HFFc6 (cell line): ENCODE measurements around the gene SLC5A7. TPM values are rescaled to one million over a fixed set of nuclear protein-coding genes. Genes with fewer than 3 reads are reported as not detected.

Experiments used
- DNase-seq: peaks from one replicate; pipeline ENCODE4 v3.0.0-alpha.2; 2018
- H3K27ac Mint-ChIP-seq: 2 replicates; pipeline ENCODE4 v1.8.0; 2020; ENCODE audit warnings: mild to moderate bottlenecking, mixed read lengths
- H3K27me3 Mint-ChIP-seq: 2 replicates; pipeline ENCODE4 v1.8.0; 2021; ENCODE audit warnings: mild to moderate bottlenecking, moderate library complexity, mixed read lengths; ENCODE audit not compliant: insufficient read depth
- H3K36me3 Mint-ChIP-seq: 2 replicates; pipeline ENCODE4 v1.8.0; 2021; ENCODE audit warnings: low read depth, mixed read lengths
- H3K4me1 Mint-ChIP-seq: 2 replicates; pipeline ENCODE4 v1.8.0; 2020; ENCODE audit warnings: low read depth, mixed read lengths
- H3K4me3 Mint-ChIP-seq: 2 replicates; pipeline ENCODE4 v1.8.0; 2020; ENCODE audit warnings: mild to moderate bottlenecking, moderate library complexity, mixed read lengths
- H3K9me3 Mint-ChIP-seq: 2 replicates; pipeline ENCODE4 v1.8.0; 2020; ENCODE audit warnings: mild to moderate bottlenecking, mixed read lengths
- CTCF ChIP-seq: fragments of 200-600 bp; sonication (generic); IDR thresholded peaks from 2 replicates; pipeline ENCODE4 v1.5.0; 2021; ENCODE audit warnings: antibody characterized with exemption, mild to moderate bottlenecking
- total RNA-seq, 6 experiments: library from RNA; stranded (reverse); fragmentation: NEBNext Ultra II Directional; extraction: Animal tissue kit (Norgen Biotek cat#: 25700); gene quantifications; 2 replicates in 1 of 6; 3 replicates in 5 of 6; pipeline ENCODE4 v1.2.3, GENCODE V29; 2021

Gene SLC5A7
- total RNA-seq, 6 experiments from 2014 or later, result not detected

- H3K27ac Mint-ChIP-seq, result no peak overlapping the region
- TF ChIP-seq CTCF, result no peak
- no peak overlapping the region for H3K4me3 Mint-ChIP-seq
- H3K36me3 Mint-ChIP-seq, result no peaks in the 10 kb centered on the region; the same call in 1 of the 2 replicates
- peaks cover 37% of the 10 kb centered on the region for H3K9me3 Mint-ChIP-seq
- H3K4me1 Mint-ChIP-seq, result no peaks in the 10 kb centered on the region
- H3K27me3 Mint-ChIP-seq, result no peaks in the 10 kb centered on the region
- DNase-seq, result no peak
Observed at GRCh38 chr2:108013305-108013704, 27.0 kb downstream of the SLC5A7 start.

- no peak overlapping the region for H3K27ac Mint-ChIP-seq
- no peaks in the 10 kb centered on the region for H3K27me3 Mint-ChIP-seq
- H3K4me1 Mint-ChIP-seq, result no peaks in the 10 kb centered on the region
- no peak for TF ChIP-seq CTCF
- no peak overlapping the region for H3K4me3 Mint-ChIP-seq
- DNase-seq, result no peak
- H3K36me3 Mint-ChIP-seq, result no peaks in the 10 kb centered on the region
- peaks cover 13% of the 10 kb centered on the region for H3K9me3 Mint-ChIP-seq
Observed at GRCh38 chr2:108022628-108023027, 36.3 kb downstream of the SLC5A7 start.

- no peaks in the 10 kb centered on the region for H3K36me3 Mint-ChIP-seq
- no peak overlapping the region for H3K4me3 Mint-ChIP-seq
- H3K9me3 Mint-ChIP-seq, result peaks cover 4% of the 10 kb centered on the region
- H3K27me3 Mint-ChIP-seq, result no peaks in the 10 kb centered on the region
- no peaks in the 10 kb centered on the region for H3K4me1 Mint-ChIP-seq
- no peak overlapping the region for H3K27ac Mint-ChIP-seq
- no peak for DNase-seq
- no peak for TF ChIP-seq CTCF
Observed at GRCh38 chr2:108023776-108024175, 37.5 kb downstream of the SLC5A7 start.

GRCh38 chr2:108026092-108026794, 39.9 kb downstream of the SLC5A7 start:
- DNase-seq, result no peak
- no peak for TF ChIP-seq CTCF
- Mint-ChIP-seq H3K4me3 (no peak overlapping the region), H3K36me3 (no peaks in the 10 kb centered on the region), H3K27ac (no peak overlapping the region), H3K27me3 (no peaks in the 10 kb centered on the region), H3K4me1 (no peaks in the 10 kb centered on the region), H3K9me3 (peaks cover 13% of the 10 kb centered on the region)

- no peak for DNase-seq
- peaks cover 27% of the 10 kb centered on the region for H3K9me3 Mint-ChIP-seq
- no peak overlapping the region for H3K4me3 Mint-ChIP-seq
- no peak for TF ChIP-seq CTCF
- no peaks in the 10 kb centered on the region for H3K27me3 Mint-ChIP-seq
- H3K36me3 Mint-ChIP-seq, result no peaks in the 10 kb centered on the region
- no peaks in the 10 kb centered on the region for H3K4me1 Mint-ChIP-seq
- no peak overlapping the region for H3K27ac Mint-ChIP-seq
Observed at GRCh38 chr2:108029496-108029895, 43.2 kb downstream of the SLC5A7 start.
